Activated naive CD4-positive, alpha-beta T cell (primary cell): ENCODE results near the gene TUT1.
"Not testable (repeated sequence)": the region's sequence is repeated elsewhere in the genome, so short reads cannot be mapped to it uniquely, and the experiment has no call there.

Source experiments
- DNase-seq, 4 experiments: peaks; one replicate each; lab custom pipeline; 2025; lab: John Stamatoyannopoulos, UW

Gene TUT1, protein sequence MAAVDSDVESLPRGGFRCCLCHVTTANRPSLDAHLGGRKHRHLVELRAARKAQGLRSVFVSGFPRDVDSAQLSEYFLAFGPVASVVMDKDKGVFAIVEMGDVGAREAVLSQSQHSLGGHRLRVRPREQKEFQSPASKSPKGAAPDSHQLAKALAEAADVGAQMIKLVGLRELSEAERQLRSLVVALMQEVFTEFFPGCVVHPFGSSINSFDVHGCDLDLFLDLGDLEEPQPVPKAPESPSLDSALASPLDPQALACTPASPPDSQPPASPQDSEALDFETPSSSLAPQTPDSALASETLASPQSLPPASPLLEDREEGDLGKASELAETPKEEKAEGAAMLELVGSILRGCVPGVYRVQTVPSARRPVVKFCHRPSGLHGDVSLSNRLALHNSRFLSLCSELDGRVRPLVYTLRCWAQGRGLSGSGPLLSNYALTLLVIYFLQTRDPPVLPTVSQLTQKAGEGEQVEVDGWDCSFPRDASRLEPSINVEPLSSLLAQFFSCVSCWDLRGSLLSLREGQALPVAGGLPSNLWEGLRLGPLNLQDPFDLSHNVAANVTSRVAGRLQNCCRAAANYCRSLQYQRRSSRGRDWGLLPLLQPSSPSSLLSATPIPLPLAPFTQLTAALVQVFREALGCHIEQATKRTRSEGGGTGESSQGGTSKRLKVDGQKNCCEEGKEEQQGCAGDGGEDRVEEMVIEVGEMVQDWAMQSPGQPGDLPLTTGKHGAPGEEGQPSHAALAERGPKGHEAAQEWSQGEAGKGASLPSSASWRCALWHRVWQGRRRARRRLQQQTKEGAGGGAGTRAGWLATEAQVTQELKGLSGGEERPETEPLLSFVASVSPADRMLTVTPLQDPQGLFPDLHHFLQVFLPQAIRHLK

GRCh38 chr11:62591448-62592145 lies at the start of gene TUT1:
TUT1 (minus strand) TSS chr11:62591523; CDS start chr11:62591485, 38 bp downstream.
- DNase-seq = peak; percentile 86 to 93 (median 90)

DNA sequence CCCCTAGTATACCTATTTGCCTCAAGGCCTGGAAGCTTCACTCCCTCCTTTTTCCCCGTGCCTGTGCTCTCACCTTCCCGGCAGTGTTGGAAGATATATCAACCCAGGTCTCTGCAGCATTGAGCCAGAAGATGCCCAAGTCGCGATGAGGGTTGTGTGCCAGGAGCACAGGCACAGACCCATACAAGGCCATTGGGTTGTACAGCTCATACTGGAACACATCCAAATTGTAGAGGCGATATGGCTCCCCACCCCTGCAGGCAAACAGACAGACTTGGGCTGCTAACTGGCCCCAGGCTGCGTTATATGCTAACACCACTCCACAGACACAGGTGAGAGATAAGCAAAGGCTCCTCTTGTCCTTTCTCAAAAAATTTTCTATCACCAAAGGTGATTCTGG lies 41.2 kb upstream of the TUT1 start:
- DNase-seq = no peak

DNA sequence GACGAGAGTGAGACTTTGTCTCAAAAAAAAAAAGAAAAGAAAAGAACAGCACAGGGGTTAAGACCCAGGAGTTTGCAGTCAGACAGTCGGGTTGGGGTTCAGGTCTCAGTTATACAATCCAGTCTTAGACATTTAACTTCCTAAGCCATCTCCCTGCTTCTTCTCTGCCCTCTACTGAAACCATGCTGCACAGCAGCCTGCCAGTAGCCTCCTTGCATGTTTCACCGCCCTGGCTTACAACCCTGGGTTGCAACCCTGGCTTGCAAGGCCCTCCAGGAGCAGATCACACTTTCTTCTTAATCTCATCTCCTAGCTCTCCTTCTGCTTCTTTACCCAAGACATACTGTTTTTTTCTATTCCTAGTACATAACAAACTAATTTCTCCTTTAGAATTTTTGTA lies 36.4 kb upstream of the TUT1 start:
- DNase-seq = no peak

GRCh38 chr11:62622476-62623089 lies 31.3 kb upstream of the TUT1 start:
- no peak for DNase-seq

- peak; percentile 79 to 93 (median 89) for DNase-seq
These were observed 30.5 kb upstream of the TUT1 start, which contains the start of gene B3GAT3 for GRCh38 chr11:62621567-62622470. B3GAT3 (minus strand) TSS chr11:62621986; CDS start chr11:62621947, 39 bp downstream.

DNA sequence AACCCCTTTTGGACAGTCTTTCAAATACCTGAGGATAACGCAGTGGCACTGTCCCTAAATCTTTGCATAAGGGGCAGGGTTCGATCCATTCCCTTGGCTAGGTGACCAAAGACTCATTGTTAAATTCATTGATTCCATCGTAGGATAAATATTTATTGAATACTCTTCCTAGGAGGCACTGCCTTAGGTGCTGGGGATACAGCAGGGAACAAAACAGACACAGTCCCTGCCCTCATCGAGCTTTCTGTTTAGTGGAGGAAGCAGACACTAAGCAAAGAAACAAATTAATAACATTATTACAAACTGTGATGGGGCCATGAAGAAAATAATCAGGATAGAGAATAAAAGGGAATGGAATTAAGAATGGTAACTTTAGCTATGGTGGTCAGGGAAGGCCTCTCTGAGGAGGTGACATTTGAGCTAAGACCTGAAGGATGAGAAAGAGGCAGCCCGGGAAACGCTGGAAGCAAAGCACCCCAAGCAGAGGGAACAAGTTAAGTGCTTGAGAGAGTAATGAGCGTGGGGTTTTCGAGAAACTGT lies 29.8 kb upstream of the TUT1 start:
- no peak for DNase-seq

DNA sequence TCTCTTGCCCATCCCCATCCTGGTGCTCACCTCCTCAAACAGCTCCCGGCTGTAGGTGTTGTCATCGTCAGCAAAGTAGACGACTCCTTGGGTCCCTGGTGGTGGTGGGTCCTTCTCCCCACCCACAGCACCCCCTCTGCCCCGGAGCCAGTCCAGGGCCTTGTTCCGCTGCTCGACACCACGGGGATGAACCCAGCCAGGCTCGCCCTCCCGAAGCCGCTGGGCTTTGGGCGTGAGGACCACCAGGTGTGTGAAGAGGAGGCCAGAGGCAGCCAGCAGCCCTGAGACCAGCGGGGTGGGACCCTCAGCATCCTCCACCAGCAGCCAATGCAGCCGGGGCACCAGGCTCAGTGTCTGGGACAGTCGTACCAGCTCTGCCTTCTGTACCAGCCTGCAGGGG lies 25.6 kb upstream of the TUT1 start:
- DNase-seq = not testable (repeated sequence)

DNA sequence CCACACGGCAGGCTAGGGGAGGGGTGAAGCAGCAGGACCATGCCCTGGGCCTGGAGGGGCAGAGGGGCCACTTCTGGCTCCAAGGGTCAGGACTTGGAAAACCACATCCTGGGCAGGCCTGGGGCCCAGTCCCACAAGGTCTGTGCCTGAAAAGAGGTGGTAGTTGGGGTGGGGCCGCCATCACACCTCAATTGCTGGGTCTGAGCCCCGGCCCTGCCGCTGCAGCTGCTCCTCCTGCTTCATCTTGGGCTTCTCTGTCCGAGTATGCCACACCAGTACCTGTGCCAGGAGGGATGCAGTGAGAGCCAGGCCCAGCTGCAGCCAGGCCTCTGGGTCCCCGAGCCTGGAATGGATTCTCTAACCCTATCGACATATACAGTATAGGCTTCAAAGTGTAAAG lies 24.2 kb upstream of the TUT1 start:
- no peak for DNase-seq

- no peak for DNase-seq
These were observed 23.0 kb upstream of the TUT1 start for GRCh38 chr11:62614275-62614674.

GRCh38 chr11:62613291-62613778 lies 22.0 kb upstream of the TUT1 start:
- DNase-seq = no peak

GRCh38 chr11:62612366-62613290 lies 21.3 kb upstream of the TUT1 start, which contains the start of the genes EML3 and ROM1:
EML3 (minus strand) TSS chr11:62612775; CDS start chr11:62612457, 318 bp downstream.
ROM1 (plus strand) TSS chr11:62613257; CDS start chr11:62613282, 25 bp downstream.
- peak; percentile 51 to 84 (median 70) for DNase-seq

- DNase-seq = peak in 1 of 4 experiments; percentile 20
These were observed 20.5 kb upstream of the TUT1 start for GRCh38 chr11:62611705-62612365.

DNA sequence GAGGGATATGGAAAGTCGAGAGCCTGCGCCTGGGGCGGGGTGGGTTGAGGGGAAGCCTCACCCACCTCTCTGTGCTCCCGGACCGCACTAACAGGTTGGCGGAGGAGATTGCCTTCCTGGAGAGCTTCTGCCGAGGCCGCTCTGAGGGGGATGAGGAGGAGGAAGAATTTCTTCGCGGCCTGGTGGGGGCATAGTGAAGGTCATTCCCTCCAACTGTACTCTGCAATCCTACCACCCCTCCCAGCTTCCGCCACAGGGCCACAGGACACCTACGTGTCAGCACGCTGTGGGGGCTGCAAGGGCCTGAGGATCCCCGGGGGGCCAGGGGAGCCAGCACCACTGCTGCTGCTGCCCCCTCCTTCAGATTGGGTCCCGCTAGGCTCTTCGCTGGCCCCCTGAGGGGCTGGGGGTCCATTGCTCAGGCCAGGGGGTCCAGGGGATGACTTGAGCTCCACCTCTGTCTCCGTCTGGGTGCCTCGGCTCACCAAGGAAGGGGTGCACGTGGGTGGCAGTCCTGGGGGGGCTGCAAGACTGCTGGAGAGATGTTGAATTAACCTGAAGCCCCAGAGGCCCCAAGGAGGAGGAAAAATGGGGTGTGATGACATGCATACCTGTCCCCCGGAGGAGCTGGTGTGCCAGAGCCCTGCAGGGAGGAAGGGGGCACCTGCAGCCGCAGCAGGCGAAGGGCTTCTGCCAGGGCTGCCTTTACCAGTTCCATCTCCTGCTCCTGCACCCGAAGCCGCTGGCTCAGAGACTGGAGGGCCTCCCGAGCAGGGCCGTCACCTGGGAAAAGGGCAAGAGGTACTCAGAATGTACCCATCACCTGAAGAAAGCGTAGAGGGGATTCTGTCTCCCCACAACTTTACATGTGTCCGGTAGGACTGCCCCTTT lies 19.7 kb upstream of the TUT1 start:
- DNase-seq = no peak

DNA sequence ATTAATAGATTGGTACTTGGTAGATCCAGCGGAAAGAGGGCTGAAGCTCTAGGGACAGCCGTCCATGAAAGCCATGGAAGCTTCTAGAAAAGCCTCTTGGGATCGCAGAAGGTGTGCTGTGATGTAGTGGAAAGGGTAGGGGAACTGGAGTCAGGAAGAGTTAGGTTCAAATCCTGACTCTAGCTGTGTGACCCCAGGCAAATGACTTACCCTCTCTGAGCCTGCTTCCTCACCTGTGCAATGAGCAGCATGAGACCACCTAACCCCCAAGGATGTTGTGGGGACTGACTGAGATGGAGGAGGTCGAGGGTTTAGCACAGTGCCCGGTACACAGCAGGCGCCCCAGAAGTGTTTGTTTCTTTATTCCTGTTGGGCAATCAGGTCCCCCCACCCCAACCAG lies 19.1 kb upstream of the TUT1 start:
- no peak for DNase-seq

- no peak for DNase-seq
These were observed 17.5 kb upstream of the TUT1 start for GRCh38 chr11:62608776-62609175.

- DNase-seq = no peak
These were observed 16.4 kb upstream of the TUT1 start for GRCh38 chr11:62607714-62608113.

DNA sequence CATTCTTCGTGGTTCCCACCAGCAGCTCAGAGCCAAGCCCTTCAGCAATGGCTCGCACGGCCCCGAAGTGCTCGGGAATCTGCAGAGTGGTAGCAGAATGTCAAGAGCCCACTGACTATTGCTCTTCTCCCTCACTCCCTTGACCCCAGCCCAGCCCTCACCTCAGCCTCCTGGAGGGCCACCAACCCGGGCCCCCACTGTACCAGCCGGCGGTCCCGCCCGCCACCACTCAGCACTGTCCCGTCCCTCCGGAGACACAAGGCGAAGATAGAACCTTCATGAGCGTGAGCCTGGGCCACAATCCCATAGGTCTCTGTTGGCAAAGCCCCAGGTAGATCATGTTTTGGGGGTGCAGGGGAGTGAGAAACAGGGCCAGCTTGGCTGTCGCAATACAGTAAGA lies 14.6 kb upstream of the TUT1 start:
- no peak for DNase-seq
